ENCODE measurements around the gene PTPN11.

DNA sequence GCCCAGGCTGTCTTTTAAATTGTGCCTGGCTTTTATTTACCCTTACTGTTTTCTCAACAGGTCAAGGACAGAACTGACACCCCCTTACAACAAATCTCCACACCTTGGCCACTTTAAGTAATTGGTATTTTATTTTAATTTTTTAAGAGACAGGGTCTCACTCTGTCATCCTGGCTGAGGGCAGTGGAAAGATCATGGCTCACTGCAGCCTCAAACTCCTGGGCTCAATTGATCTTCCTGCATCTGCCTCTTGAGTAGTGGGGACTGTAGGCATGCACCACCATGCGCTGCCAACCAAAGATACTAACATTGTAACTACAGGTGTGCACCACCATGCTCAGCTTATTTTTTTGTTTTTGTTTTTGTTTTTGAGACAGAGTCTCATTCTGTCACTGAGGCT lies 109.8 kb downstream of the PTPN11 start:
- no peak for TF ChIP-seq SP1 (IDR thresholded peaks at IDR 0.05)
- TF ChIP-seq, protein P1, sequence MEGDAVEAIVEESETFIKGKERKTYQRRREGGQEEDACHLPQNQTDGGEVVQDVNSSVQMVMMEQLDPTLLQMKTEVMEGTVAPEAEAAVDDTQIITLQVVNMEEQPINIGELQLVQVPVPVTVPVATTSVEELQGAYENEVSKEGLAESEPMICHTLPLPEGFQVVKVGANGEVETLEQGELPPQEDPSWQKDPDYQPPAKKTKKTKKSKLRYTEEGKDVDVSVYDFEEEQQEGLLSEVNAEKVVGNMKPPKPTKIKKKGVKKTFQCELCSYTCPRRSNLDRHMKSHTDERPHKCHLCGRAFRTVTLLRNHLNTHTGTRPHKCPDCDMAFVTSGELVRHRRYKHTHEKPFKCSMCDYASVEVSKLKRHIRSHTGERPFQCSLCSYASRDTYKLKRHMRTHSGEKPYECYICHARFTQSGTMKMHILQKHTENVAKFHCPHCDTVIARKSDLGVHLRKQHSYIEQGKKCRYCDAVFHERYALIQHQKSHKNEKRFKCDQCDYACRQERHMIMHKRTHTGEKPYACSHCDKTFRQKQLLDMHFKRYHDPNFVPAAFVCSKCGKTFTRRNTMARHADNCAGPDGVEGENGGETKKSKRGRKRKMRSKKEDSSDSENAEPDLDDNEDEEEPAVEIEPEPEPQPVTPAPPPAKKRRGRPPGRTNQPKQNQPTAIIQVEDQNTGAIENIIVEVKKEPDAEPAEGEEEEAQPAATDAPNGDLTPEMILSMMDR (IDR thresholded peaks at IDR 0.05; ENCODE audit: low read depth, low read length, missing input control) = no peak

Data from liver (tissue), 3 donors.